Trophoblast cell (in vitro differentiated cells and primary cell): Measurements from ENCODE around the gene PPFIA2.
A peak's percentile ranks its signal among the peaks of the same experiment; 100 is the strongest.

Experiments used
- DNase-seq, 2 donors: peaks; one replicate each; pipeline ENCODE4 v3.0.0-alpha.2; 2016
- H2AFZ ChIP-seq: 2 replicates; pipeline ENCODE4 v1.6.1; 2013; ENCODE audit warnings: low read length, moderate library complexity, mild to moderate bottlenecking; ENCODE audit not compliant: insufficient read depth, poor library complexity
- H2AK5ac ChIP-seq: 2 replicates; pipeline ENCODE4 v1.6.1; 2013; ENCODE audit warnings: mild to moderate bottlenecking, low read length
- H2BK120ac ChIP-seq: 2 replicates; pipeline ENCODE4 v1.6.1; 2013; ENCODE audit warnings: low read length, mild to moderate bottlenecking, moderate library complexity; ENCODE audit not compliant: insufficient read depth, poor library complexity
- H2BK12ac ChIP-seq: 2 replicates; pipeline ENCODE4 v1.6.1; 2013; ENCODE audit warnings: mild to moderate bottlenecking, low read length, moderate library complexity
- H2BK5ac ChIP-seq: 2 replicates; pipeline ENCODE4 v1.6.1; 2013; ENCODE audit warnings: low read length, low read depth, moderate library complexity, mild to moderate bottlenecking; ENCODE audit not compliant: poor library complexity
- H3K14ac ChIP-seq: 2 replicates; pipeline ENCODE4 v1.6.1; 2013; ENCODE audit warnings: mild to moderate bottlenecking, low read length
- H3K18ac ChIP-seq: 2 replicates; pipeline ENCODE4 v1.6.1; 2013; ENCODE audit warnings: mild to moderate bottlenecking, low read length
- H3K23ac ChIP-seq: 2 replicates; pipeline ENCODE4 v1.6.1; 2013; ENCODE audit warnings: low read length
- H3K27ac ChIP-seq: 2 replicates; pipeline ENCODE4 v1.5.1; 2013; ENCODE audit warnings: low read depth, mild to moderate bottlenecking, inconsistent platforms, low read length, moderate library complexity
- H3K27me3 ChIP-seq: 2 replicates; pipeline ENCODE4 v1.6.1; 2013; ENCODE audit warnings: inconsistent platforms, mild to moderate bottlenecking, low read length, moderate library complexity; ENCODE audit not compliant: insufficient read depth
- H3K36me3 ChIP-seq, 2 experiments: 1 replicate in 1 of 2; 2 replicates in 1 of 2; pipeline ENCODE4 v1.6.1; 2013; ENCODE audit warnings: low read length in 2 of 2, mild to moderate bottlenecking in 2 of 2, moderate library complexity in 1 of 2; ENCODE audit not compliant: insufficient read depth in 2 of 2, control insufficient read depth in 1 of 2
- H3K4ac ChIP-seq: 2 replicates; pipeline ENCODE4 v1.6.1; 2013; ENCODE audit warnings: low read depth, mild to moderate bottlenecking, low read length, moderate library complexity
- H3K4me1 ChIP-seq, 2 experiments: 1 replicate in 1 of 2; 2 replicates in 1 of 2; pipeline ENCODE4 v1.6.1; 2013; ENCODE audit warnings: low read length in 2 of 2, mild to moderate bottlenecking in 2 of 2, moderate library complexity in 1 of 2; ENCODE audit not compliant: insufficient read depth in 2 of 2, control insufficient read depth in 1 of 2
- H3K4me2 ChIP-seq: 2 replicates; pipeline ENCODE4 v1.6.1; 2013; ENCODE audit warnings: inconsistent platforms, mild to moderate bottlenecking, low read length, moderate library complexity
- H3K4me3 ChIP-seq: 2 replicates; pipeline ENCODE4 v1.5.1; 2013; ENCODE audit warnings: mild to moderate bottlenecking, low read depth, low read length, inconsistent platforms
- H3K79me1 ChIP-seq: one replicate; pipeline ENCODE4 v1.6.1; 2013; ENCODE audit warnings: low read length
- H3K79me2 ChIP-seq: 2 replicates; pipeline ENCODE4 v1.6.1; 2013; ENCODE audit warnings: low read length, mild to moderate bottlenecking; ENCODE audit not compliant: control insufficient read depth, insufficient read depth, poor library complexity
- H3K9ac ChIP-seq: 2 replicates; pipeline ENCODE4 v1.6.1; 2013; ENCODE audit warnings: mild to moderate bottlenecking, low read length
- H3K9me3 ChIP-seq: 2 replicates; pipeline ENCODE4 v1.6.1; 2013; ENCODE audit warnings: low read depth, mild to moderate bottlenecking, control low read depth, inconsistent platforms, low read length; ENCODE audit not compliant: insufficient read depth
- H4K12ac ChIP-seq: 2 replicates; pipeline ENCODE4 v1.6.1; 2013; ENCODE audit warnings: low read depth, mild to moderate bottlenecking, low read length, moderate library complexity
- H4K8ac ChIP-seq: 2 replicates; pipeline ENCODE4 v1.6.1; 2013; ENCODE audit warnings: low read depth, mild to moderate bottlenecking, low read length, moderate library complexity
- H4K91ac ChIP-seq: one replicate; pipeline ENCODE4 v1.6.1; 2013; ENCODE audit warnings: low read depth, mild to moderate bottlenecking, low read length, moderate library complexity
- WGBS: extraction: QIAGEN DNeasy Blood & Tissue Kit; methylation state at CpG from one replicate; pipeline ENCODE4 v1.1.7; 2013; ENCODE audit warnings: missing lambda C conversion rate; ENCODE audit not compliant: insufficient read length, insufficient coverage; ENCODE audit errors: extremely low coverage; 5-methylcytosine and 5-hydroxymethylcytosine counted together

PPFIA2 gene

DNA sequence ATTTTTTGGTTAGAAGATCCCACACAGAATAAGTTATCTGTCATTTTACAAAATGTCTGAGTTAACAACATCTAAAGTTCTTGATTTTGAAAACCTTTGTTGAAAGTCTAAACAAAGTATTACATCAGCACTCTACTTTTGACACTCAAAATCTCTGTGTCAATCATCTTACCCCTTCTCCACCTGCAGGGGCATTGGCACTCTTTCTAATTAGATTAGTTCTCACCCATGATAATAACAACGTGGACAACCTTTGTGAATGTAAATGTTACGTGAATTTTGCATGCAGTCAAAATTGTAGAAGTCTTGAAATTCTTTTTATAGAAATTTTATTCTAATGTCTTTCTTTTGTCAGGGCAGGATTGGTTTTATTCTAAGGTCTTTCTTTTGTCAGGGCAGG, 33.5 kb upstream of the PPFIA2 start:
- Histone ChIP-seq H3K23ac (no peak overlapping the region), H3K79me2 (no peaks in the 10 kb centered on the region), H3K18ac (no peak overlapping the region), H4K12ac (no peak overlapping the region), H4K8ac (no peak overlapping the region), H2AK5ac (no peak overlapping the region), H3K79me1 (peaks cover 3% of the 10 kb centered on the region), H3K14ac (no peak overlapping the region), H2BK12ac (no peak overlapping the region), H3K36me3 (no peaks in the 10 kb centered on the region), H3K4me3 (no peak overlapping the region), H3K27me3 (no peaks in the 10 kb centered on the region), H3K4me2 (no peak overlapping the region), H2AFZ (no peak overlapping the region), H4K91ac (no peak overlapping the region), H3K4ac (no peak overlapping the region), H3K4me1 (no peaks in the 10 kb centered on the region), H3K27ac (no peak overlapping the region), H2BK120ac (no peak overlapping the region), H3K9ac (no peak overlapping the region), H3K9me3 (no peaks in the 10 kb centered on the region), H2BK5ac (no peak overlapping the region)
- WGBS, result no CpG with 5 or more reads among the region's 2 CpGs
- DNase-seq, result no peak

- no peak overlapping the region for H4K12ac ChIP-seq
- no peak overlapping the region for H3K4me2 ChIP-seq
- H4K8ac ChIP-seq, result no peak overlapping the region
- H3K27ac ChIP-seq, result no peak overlapping the region
- no peak overlapping the region for H3K14ac ChIP-seq
- no peak overlapping the region for H3K4ac ChIP-seq
- H3K79me2 ChIP-seq, result no peaks in the 10 kb centered on the region
- no peaks in the 10 kb centered on the region for H3K9me3 ChIP-seq
- no peaks in the 10 kb centered on the region for H3K4me1 ChIP-seq
- H3K9ac ChIP-seq, result no peak overlapping the region
- DNase-seq, result no peak
- no peak overlapping the region for H2AFZ ChIP-seq
- no peaks in the 10 kb centered on the region for H3K79me1 ChIP-seq
- no peak overlapping the region for H2BK12ac ChIP-seq
- H3K36me3 ChIP-seq, result no peaks in the 10 kb centered on the region
- no peak overlapping the region for H2AK5ac ChIP-seq
- no peak overlapping the region for H3K23ac ChIP-seq
- no peak overlapping the region for H4K91ac ChIP-seq
- H3K18ac ChIP-seq, result no peak overlapping the region
- H2BK5ac ChIP-seq, result no peak overlapping the region
- no peaks in the 10 kb centered on the region for H3K27me3 ChIP-seq
- H3K4me3 ChIP-seq, result no peak overlapping the region
- no peak overlapping the region for H2BK120ac ChIP-seq
These were observed 20.1 kb upstream of the PPFIA2 start for GRCh38 chr12:81779216-81779615.

DNA sequence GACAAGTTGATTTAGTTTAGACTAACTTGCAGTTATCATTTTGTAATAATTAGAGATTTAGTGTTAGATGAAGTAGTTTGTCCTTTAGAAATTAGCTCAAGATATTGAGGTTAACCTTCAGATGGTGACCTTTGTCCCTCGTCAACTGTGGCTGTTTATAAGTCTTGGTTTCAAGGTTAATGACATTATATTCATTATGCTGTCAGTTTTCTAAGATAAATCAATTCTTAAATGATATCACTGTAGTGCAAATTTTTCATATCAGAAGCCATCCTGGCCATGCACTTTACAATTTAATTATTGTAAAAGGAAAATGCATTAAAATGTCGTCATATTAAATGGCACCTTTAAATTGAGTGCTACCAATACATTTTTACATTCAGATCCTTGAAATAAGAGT, 19.6 kb upstream of the PPFIA2 start:
- no peak overlapping the region for H3K14ac ChIP-seq
- no peak overlapping the region for H3K4me3 ChIP-seq
- no peak overlapping the region for H4K12ac ChIP-seq
- H3K9ac ChIP-seq, result no peak overlapping the region
- no peak overlapping the region for H3K27ac ChIP-seq
- H2AK5ac ChIP-seq, result no peak overlapping the region
- no peaks in the 10 kb centered on the region for H3K27me3 ChIP-seq
- DNase-seq, result no peak
- H3K4me1 ChIP-seq, result no peaks in the 10 kb centered on the region
- H3K23ac ChIP-seq, result no peak overlapping the region
- H3K9me3 ChIP-seq, result no peaks in the 10 kb centered on the region
- no peak overlapping the region for H2BK5ac ChIP-seq
- no peak overlapping the region for H2BK12ac ChIP-seq
- no peak overlapping the region for H3K18ac ChIP-seq
- no peak overlapping the region for H3K4me2 ChIP-seq
- H3K4ac ChIP-seq, result no peak overlapping the region
- no peaks in the 10 kb centered on the region for H3K79me2 ChIP-seq
- no peak overlapping the region for H2BK120ac ChIP-seq
- H2AFZ ChIP-seq, result no peak overlapping the region
- WGBS, result no CpG with 5 or more reads among the region's 2 CpGs
- no peaks in the 10 kb centered on the region for H3K36me3 ChIP-seq
- no peaks in the 10 kb centered on the region for H3K79me1 ChIP-seq
- no peak overlapping the region for H4K91ac ChIP-seq
- H4K8ac ChIP-seq, result no peak overlapping the region

- H3K4ac ChIP-seq, result no peak overlapping the region
- H3K9me3 ChIP-seq, result no peaks in the 10 kb centered on the region
- no peak overlapping the region for H2BK5ac ChIP-seq
- no peak overlapping the region for H4K8ac ChIP-seq
- H3K4me3 ChIP-seq, result no peak overlapping the region
- peaks cover 20% of the 10 kb centered on the region for H3K27me3 ChIP-seq
- no peak for DNase-seq
- no peaks in the 10 kb centered on the region for H3K79me2 ChIP-seq
- H3K4me2 ChIP-seq, result peak overlapping the region; percentile 62
- no peak overlapping the region for H2AFZ ChIP-seq
- H2BK120ac ChIP-seq, result no peak overlapping the region
- H3K18ac ChIP-seq, result no peak overlapping the region
- H4K12ac ChIP-seq, result no peak overlapping the region
- WGBS, result no CpG with 5 or more reads among the region's 50 CpGs
- H3K27ac ChIP-seq, result no peak overlapping the region
- no peak overlapping the region for H3K9ac ChIP-seq
- H3K4me1 ChIP-seq, result peaks cover 6 to 7% of the 10 kb centered on the region in 2 experiments
- H3K23ac ChIP-seq, result no peak overlapping the region
- no peak overlapping the region for H4K91ac ChIP-seq
- H2AK5ac ChIP-seq, result no peak overlapping the region
- no peaks in the 10 kb centered on the region for H3K36me3 ChIP-seq
- no peaks in the 10 kb centered on the region for H3K79me1 ChIP-seq
- H3K14ac ChIP-seq, result no peak overlapping the region
- no peak overlapping the region for H2BK12ac ChIP-seq
These were observed 545 bp downstream of the PPFIA2 start for GRCh38 chr12:81758421-81759189.
